PC-9 (cell line): Measurements from ENCODE around the gene RETREG3.

Source experiments
- CTCF ChIP-seq: fragments of 200-600 bp; sonication (generic); conservative IDR thresholded peaks from 2 replicates; pipeline ENCODE4 v1.6.1; 2017; ENCODE audit warnings: mixed run types, antibody characterized with exemption, mild to moderate bottlenecking, moderate library complexity
- EZH2 ChIP-seq: fragments of 200-600 bp; sonication (generic); IDR thresholded peaks from 2 replicates; pipeline ENCODE4 v1.8.0; 2017; ENCODE audit warnings: antibody characterized with exemption, low read depth

DNA sequence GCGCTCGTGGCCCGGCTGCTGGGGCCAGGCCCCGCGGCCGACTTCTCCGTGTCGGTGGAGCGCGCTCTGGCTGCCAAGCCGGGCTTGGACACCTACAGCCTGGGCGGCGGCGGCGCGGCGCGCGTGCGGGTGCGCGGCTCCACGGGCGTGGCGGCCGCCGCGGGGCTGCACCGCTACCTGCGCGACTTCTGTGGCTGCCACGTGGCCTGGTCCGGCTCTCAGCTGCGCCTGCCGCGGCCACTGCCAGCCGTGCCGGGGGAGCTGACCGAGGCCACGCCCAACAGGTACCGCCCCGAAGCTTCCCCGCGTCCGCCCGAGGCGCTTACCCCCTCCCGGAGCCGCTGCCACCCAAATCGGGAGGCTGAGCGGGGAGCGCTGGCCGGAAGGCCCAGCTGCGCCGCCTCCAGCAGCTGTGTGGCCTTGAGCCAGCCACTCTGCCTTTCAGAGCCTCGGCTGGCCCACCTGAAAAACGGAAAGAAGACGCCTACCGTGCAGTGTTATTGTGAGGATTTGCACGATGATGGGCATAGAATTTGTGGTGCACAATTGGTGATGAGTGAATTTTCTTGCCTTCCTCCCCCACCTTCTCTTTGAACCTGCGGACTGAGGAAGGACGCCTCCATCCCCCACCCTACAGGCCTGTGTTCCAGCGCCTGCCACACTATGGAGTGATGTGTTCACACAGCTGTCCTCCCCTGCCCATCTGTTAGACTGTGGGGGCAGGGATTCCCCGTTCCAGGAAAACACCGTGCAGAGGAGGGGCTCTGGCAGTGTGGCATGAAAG lies 72.6 kb downstream of the RETREG3 start:
- TF ChIP-seq CTCF: no peak
- TF ChIP-seq EZH2: no peak
